Stimulated activated CD8-positive, alpha-beta memory T cell treated with anti-CD3 and anti-CD28 coated beads, Interleukin-2, amount 100 ng/mL, for 48 hours (primary cell): ENCODE data around the gene YTHDC2.

Experiments used
- DNase-seq, 2 donors: peaks; one replicate each; pipeline ENCODE4 v3.0.0-alpha.2; 2020; ENCODE audit warnings: low read depth in 2 of 2

The YTHDC2 gene

DNA sequence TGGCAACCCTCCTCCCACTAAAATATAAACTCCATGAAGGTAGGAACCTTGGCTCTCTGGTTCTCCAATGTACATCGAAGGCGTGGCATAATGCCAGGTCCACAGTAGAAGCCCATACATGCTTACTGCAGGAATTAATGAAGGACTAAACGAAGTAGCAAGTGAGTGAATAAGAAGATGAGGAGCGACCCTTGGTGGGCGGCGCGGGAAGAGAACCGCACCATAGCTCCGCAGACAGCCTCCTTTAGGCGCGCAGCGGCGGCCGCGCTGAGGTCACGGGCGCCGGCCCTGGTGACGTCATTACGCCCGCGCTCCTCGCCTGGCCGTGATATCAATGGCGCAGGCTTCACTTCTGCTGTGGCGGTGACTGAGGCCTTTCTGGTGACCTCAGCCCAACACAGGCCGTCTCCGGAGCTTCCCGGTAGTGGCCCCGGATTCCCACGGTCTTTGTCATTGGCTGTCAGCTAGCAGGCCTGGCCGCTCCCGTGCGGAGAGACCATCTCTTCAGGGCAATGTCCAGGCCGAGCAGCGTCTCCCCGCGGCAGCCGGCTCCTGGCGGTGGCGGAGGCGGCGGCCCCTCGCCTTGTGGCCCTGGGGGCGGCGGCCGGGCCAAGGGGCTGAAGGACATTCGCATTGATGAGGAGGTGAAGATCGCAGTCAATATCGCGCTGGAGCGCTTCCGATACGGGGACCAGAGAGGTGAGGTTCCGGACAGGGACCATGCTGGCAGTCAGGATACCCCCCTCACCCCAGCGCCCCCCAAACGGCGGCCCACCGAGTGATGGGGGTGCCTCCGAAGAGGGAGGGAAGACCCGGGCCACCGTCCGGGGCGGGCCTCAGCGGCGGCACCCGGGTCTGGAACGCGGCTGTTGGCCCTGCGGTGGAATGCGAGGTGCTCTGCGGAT is at the start of gene YTHDC2:
Gene YTHDC2 (plus strand): TSS at position 311 of the 905 bp plus-strand sequence. CDS start 202 bp downstream, at position 513.
- peak; percentile 76 to 83 for DNase-seq

DNA sequence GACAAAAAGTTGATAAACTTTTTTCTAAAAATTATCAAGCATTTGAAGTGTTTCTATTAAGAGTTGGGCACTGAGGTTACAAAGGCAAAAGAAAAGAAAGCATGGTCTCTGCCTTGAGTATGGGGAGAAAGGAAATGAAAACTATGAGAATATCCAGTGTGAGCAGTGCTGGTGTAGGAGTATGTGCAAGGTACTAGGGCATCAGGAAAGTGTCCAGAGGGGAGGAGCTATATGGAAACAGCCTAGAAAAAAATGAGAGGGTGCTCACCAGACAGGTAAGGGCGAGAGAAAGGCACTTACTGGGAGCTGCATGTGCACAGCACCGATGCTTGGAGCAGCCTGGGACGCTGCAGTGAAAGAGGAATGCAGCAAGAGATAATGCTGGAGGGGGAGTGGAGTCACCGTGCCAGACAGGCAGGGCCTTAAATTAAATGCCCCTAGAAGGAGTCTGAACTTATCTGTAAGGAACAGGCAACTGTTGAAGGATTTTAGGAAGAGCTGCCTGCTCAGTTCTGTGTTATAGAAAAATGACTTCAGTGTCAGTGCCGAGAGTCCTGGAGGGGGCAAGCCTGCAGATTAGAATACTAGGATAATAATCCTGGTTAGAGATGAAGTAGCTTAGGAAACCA is 39.3 kb upstream of the YTHDC2 start:
- no peak for DNase-seq

DNA sequence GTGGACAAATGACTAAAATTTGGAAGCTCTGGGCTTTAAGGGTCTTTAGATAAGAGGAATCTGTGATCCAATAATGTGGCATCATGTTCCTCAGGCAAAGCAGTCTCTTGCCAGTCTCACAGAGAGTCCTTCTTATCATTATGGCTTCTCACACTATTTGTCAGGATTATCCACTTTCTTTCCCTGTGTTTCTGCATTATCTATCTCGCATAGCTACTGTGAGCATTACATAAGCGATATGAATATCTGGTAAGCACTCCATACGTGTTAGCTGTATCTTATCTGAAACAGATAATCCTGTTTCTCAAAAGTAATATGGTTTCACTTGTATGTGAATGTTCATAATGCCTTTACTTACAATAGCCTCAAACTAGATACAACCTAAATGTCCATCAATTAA is 34.8 kb upstream of the YTHDC2 start:
- DNase-seq = no peak

DNA sequence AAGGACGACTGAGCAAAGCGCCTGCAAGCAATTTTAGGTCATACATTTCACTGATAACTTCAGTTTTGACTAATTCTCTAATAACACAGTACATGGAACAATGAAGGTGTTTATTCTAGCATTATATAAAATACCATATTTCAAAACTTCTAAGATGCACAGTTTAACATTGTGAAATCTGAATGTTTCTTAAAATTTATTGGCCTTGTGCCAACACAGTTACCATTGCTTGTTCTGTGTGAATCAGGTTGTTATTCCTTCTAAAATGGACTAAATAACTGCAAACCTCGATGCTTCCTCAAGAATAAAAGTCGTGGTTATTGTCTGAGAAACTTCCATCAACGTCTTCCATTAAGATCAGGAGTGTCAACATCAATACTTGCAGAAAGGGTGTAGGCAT is 33.3 kb upstream of the YTHDC2 start:
- no peak for DNase-seq

DNA sequence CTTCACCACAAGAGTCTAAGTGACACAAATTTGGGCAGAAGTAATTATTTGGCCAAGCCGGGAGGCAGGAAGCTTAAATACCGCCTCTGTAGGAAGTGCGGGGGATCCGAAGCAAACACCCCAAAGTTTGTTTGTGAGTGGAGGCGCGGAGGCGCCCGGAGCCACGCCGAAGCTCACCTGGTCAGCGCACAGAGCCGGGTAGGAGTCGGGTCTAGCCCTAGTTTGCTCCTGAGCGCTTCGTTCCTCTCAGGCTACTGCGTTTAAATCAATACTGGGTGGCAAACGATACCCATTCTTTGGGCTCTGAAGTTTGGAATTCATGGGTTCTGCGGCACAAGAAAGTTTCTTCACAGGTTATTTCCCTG is 26.1 kb upstream of the YTHDC2 start:
- DNase-seq = no peak

DNA sequence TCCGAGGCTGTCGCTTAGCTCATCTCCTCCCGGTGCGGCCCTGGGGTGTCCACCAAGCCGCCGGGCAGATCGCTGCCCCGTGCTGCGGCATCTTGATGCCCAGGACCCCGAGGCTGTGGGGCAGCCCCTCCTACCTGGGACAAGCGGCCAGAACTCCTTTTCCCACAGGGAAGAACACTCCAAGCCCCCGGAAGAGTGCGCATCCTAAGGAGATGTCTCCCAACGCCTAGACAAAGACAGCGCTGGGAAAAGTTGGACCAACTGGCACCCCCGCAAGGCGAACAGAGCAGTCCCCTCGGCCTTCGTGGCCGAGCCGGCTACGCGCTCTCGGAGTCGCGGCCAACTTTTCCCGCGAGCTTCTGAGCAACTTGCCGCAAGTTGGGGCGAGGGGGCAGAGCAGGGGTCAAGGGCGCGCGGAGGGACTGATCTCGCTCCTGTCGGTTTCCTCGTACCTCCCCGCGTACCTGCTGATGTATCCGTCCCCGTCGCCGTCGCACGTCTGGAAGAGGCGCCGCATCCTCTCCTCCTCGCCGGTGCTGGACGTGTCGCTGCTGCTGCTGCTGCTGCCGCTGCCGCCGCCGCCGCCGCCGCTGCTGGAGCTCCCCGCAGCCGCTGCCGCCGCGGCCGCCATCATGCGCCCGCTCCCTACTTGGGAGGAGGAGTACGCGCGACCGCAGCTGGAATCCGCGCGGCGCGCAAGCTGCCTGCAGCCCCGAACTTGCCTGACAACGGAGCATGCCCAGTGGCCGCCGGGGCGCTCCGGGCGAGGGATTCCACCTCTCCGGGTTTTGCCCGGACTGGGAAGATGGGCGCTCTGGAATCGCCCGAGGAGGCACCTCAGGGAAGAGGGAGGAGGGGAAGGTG is 25.5 kb upstream of the YTHDC2 start, which contains the start of gene MCC:
Gene MCC (minus strand): TSS at position 673 of the 864 bp plus-strand sequence.
- peak; percentile 14 to 28 for DNase-seq

DNA sequence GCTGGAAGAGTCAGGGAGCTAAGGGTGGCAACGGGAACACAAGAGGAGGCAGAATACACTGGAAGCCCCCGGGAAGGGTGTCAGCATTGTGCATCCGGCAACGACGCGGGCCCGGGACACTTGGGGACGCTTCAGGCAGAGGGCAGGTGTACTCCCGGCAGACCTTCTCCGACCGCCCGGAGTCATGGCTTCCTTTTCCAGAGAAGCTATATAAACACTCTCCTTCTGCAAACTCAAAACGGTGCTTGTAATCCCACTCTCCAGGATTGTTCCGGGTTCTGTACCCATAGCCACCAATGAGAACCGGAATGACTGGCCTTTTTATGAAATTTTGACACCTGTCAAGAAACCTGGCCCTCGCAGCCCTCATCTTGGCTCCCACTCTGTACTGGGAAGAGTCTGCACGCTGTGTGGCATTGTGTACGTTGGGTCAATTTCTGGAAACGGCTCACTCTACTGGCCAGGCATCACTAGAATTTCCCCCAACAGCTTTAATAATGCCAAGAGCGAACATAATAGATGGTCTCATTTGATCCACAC is 24.8 kb upstream of the YTHDC2 start:
- DNase-seq = no peak

DNA sequence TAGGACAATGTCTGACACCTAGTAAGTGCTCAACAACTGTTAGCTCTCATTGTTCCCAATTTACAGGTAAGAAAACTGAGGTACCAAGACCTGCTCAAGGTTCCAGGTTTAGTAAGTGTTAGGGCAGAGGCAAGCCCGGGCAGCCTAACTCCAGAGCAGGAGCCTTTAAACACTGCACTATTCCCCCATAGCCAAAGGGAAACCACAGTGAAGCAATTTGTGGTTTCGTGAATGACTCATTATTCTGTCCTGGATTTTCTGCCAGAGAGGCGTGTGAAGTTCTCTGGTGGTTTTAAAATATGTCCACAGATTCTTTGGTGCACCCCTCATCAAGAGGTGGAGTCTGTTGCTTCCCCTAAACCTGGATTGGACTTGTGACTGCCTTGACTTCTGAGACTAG is 24.2 kb upstream of the YTHDC2 start:
- DNase-seq = no peak

DNA sequence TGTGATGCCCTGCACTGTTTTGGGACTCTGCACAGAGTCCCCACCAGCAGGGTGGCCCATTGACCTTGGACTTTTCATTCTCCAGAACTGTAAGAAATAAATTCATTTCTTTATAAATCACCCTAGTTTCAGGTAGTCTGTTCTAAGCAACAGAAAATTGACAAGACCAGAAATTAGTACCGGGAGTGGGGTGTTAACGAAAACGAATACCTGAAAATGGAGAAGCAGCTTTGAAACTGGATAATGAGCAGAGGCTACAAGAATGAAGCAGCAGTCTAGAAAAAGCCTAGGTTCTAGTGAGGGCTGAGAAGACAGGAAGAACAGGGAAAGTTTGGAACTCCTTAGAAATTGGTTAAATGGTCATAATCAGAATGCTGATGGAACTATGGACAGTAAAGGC is 23.2 kb upstream of the YTHDC2 start:
- DNase-seq = no peak

DNA sequence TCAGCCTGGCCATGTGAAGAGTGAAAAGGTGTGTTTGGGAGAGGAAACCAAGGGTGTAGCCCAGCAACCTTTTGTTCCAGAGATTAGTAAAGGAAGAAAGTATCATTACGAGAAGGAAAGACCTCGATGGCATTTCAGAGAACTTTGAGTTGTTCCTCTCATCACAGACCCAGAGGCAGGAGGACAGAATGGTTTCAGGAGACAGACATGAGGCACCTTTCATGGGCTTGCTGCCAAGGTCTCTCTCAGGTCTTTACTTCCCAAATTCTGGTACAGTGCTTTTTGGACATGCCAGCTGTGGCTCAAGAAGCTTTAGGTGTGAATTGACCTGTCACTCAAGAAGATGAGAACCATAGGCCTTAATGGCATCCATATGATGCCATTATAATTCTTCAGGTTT is 22.5 kb upstream of the YTHDC2 start:
- no peak for DNase-seq

DNA sequence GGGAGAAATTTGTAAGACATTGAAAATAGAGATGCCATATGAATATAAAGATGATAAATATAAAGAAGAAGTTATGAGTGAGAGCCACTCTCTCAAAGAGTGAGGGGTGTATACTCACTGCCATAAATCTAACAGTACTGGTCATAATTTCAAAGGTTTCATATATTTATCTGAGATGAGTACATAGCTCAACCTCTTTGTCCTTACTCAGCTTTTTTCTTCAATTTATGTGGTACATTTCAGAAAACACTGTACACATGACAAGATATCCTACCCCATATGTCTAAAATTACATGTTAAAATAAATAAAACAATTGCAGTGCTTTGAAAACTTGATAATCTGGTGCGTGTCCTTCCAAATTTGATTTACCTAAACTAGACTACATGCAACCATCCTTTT is 20.0 kb upstream of the YTHDC2 start:
- no peak for DNase-seq

DNA sequence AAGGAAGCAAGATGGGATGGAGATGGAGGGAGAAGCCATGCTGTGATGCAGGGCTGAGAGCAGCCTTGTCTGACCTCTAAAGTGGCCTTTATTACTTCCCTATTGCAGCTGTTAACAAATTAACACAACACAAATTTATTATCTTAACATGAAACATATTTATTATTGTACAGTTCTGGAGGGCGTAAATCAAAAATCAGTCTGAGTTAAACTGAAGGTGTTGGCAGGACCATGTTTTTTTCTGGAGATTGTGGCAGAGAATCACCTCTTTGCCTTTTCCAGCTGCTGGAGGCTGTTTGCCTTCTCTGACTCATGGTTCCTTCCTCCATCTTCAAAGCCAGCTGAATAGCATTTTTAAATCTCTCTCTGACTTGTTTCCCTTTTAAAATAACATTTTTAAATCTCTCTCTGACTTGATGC is 18.1 kb upstream of the YTHDC2 start:
- DNase-seq = no peak

DNA sequence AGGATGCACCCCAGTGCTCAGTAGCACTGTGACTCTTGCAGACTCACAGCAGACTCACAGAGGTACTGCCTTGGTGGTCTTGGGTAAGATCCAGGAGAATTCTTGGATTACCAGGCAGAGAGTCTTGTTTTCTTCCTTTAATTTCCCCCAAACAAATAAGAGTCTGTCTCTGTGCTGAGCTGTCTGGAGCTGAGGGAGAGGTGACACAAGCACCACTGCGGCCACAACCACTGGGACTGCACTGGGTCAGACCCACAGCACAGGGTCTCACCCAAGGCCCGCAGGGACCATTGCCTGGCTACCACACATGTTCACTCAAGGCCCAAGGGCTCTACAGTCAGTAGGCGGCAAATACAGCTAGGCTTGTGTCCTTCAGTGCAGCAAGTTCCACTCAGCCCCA is 11.4 kb upstream of the YTHDC2 start:
- DNase-seq = no peak

DNA sequence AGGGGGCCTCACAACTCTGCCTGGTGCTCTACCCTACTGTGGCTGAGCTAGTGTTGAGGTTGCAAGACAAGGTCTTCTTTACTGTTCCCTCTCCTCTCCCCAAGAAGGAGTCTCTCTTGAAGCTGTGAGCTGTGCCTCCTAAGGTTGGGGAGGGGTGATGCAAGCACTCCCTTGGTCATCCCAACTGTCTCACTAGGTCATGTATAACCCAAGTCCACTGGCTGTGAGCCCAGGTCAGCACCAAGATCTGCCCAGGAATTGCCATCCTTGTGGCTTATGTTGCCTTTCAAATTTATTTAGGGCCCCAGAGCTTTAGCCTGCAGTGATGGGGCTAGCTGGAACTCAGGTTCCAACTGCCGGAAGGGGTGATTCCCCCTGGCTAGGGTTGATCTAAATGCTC is 10.3 kb upstream of the YTHDC2 start:
- no peak for DNase-seq

DNA sequence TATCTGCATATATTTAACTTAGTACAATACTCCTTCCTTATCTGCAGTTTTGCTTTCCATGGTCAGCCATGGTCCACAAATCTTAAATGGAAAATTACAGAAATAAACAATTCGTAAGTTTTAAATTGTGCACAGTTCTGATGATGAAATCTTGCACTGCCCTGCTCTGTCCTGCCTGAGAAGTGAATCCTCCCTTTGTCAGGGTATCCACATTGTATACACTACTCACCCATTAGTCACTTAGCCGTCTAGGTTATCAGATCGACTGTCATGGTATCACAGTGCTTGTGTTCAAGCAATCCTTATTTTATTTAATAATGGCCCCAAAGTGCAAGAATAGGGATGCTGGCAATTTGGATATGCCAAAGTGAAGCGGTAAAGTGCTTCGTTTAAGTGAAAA is 8.3 kb upstream of the YTHDC2 start:
- no peak for DNase-seq

DNA sequence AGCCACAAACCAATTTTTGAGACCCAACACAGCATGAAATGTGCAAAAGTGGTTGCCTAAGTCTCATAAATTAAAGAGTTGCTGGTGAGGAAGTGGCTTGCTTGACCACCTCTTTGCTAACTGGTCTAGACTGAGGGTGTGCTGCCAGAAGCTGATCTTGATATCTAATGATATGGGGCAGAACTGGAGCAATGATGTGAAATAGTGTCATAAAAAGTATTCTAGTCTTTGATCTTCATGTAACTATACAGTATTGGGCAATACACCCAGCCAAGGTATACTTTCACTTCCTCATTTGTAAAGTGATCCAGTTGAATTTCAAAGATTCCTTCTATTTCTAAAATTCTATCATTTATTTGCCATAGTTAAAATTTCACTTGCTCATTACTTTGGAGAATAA is 5.9 kb upstream of the YTHDC2 start:
- DNase-seq = no peak

DNA sequence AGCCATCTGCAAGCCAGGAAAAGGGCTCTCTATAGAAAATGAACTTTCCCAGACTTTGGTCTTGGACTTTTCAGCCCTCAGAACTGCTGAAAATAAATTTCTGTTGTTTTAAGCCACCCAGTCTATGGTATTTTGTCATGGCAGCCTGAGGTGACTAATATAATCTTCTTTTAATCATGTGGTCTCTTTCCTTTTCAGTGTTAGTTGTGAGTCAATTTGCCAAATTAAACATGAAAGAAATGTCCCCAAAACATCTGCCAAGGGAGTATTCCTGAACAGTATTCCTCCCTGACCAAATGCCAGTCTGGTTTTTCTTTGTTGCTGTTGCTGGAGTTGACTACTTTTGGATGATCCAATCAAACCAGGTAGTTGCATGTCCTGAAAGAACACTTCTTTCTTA is 4.7 kb upstream of the YTHDC2 start:
- no peak for DNase-seq

DNA sequence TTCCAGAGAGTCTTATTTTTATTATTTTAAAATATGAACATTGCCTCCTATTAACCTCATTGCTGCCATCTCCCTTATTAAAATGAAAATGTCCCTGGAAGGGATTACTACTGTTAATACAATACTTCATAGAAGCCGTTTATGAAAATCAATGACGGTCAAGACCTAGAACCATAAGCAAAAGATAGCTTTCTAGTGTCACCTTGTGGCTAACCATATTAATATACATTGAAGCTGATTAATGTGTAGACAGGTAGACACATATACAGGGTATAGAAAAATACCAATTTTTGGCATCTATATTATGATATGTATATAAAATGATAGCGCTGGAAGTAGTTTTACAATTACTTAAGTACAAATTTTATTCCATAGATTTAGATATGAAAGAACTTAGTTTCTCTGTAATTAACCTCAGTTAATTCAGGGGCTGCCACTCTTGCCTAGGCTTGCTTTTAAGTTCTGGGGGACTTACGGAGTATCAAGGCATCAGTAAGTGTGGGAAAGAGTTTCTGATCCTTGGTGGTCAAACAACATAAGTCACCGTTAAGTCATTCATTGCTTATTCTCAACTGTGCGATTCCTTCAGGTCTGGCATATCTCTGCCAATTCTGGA is 2.5 kb upstream of the YTHDC2 start:
- DNase-seq = no peak

DNA sequence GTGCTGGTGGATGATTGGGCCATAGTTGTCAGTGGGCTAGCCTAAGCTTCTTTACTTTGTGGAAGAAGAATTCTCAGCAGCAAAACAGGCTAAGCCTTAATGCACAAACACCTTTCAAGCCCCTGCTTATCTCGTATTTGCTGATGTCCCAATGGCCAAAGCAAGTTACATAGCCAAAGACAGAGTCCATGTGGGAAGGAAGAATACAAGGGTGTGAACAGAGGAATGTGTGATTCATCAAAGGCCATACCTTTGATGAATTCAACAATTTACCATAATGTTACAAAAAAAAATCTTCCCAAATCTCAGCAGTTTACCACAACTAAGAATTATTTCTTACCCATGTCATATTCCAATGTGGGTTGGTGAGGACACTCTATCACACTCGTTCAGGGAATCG is 1.2 kb upstream of the YTHDC2 start:
- no peak for DNase-seq

DNA sequence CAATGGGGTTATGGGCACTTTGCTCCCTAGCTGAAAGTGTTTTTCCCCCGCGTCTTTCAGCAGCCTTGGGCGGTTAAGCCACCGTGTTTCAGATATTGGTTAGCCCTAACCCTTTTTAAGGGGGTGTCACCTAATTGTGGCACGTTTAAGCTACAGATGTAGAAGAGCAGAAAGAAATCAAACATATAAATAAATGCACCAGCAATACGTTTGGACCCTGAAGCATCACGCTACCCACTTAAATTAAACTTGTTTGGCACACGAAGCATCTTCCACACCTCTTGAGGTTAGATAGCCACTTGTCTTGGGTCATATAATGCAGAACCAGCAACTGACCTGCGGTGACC is 768 bp downstream of the YTHDC2 start:
- DNase-seq = peak in 1 of 2 donors; percentile 5

DNA sequence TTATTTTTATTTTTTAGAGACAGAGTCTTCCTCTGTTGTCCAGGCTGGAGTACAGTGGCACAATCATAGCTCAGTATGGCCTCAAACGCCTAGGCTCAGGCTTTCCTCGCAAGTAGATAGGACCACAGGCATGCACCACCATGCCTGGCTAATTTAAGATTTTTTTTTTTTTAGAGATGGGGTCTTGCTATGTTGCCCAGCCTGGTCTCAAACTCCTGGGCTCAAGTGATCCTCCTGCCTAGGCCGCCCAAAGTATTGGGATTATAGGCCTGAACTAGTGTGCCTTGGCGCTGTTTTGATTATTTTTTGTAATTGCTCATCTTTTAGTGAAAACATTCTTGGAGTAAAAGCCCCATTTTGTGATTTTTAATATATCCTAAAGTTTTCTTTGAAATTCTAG is 5.4 kb downstream of the YTHDC2 start:
- DNase-seq = no peak

DNA sequence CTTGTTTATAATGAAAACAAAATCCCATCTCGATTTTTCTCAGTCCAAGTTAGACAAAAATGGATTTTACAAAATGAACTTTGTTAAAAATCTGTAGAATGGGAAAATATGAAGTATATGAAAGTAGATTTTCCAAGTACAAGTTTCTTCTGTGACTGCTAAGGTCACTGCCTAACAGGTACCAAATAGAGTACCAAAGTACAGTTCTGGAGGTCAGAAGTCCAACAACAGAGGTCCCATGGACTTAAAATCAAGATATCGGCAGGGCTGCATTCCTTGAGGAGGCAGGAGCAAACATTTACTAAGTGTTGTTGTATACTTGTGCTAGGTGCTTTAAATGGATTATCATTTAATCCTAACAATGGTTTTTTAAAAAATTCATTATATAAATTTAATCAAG is 5.9 kb downstream of the YTHDC2 start:
- no peak for DNase-seq
